LNCAP (cell line): ENCODE measurements around the gene CYP26B1.

Experiments
- TF ChIP-seq, protein P1 (sequence below): fragments of 450-650 bp; IDR thresholded peaks from 2 replicates; pipeline ENCODE4 v1.5.1; 2017; ENCODE audit warnings: mild to moderate bottlenecking

The CYP26B1 gene

DNA sequence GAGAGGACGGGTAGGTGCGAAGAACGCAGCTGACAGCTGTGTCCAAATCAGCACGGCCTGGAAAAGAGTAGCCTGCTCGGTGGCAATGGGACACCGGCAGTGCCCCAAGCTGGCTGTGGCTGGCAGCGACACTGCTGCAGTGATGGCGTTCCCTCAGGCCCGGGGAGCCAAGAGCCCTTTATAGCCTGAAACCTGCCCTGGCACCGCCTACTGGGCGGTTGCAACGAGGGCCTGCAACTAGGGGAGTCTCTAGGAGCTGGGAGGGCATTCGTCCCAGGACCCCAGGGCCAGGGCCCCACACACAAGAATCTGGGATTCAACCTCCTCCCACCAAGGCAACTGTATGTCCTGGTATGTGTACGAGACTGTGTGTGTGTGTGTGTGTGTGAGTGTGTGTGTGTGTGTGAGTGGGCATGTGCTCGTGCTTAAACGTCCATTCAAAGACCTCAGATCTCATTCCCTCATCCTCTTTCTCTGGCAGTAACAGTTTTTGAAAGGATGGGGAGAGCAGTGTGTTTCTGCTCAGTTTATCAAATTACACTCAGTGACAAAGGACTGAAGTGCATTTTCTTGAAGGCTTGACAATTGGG is 6.8 kb upstream of the CYP26B1 start:
- TF ChIP-seq, protein P1, sequence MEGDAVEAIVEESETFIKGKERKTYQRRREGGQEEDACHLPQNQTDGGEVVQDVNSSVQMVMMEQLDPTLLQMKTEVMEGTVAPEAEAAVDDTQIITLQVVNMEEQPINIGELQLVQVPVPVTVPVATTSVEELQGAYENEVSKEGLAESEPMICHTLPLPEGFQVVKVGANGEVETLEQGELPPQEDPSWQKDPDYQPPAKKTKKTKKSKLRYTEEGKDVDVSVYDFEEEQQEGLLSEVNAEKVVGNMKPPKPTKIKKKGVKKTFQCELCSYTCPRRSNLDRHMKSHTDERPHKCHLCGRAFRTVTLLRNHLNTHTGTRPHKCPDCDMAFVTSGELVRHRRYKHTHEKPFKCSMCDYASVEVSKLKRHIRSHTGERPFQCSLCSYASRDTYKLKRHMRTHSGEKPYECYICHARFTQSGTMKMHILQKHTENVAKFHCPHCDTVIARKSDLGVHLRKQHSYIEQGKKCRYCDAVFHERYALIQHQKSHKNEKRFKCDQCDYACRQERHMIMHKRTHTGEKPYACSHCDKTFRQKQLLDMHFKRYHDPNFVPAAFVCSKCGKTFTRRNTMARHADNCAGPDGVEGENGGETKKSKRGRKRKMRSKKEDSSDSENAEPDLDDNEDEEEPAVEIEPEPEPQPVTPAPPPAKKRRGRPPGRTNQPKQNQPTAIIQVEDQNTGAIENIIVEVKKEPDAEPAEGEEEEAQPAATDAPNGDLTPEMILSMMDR = no peak

DNA sequence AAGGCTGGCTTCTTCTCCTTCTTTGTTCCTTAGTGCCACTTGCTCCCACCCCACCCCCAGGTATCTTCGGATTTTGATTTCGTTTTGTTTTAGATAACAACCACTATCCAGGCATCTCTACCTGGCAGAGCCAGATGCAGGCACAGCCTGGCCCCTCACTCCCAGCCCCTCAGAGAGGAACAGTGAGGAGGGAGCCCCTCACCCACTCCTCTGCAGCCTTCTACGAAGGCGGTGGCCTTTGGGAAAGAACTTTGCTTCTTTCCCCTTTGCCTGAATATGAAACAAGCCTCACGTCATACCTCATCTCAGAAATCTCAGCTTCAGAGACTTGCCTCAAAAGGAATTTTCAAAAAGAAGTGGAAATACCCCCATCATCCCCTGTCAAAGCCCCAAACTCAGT is 6.3 kb upstream of the CYP26B1 start:
- TF ChIP-seq, protein P1 = no peak

DNA sequence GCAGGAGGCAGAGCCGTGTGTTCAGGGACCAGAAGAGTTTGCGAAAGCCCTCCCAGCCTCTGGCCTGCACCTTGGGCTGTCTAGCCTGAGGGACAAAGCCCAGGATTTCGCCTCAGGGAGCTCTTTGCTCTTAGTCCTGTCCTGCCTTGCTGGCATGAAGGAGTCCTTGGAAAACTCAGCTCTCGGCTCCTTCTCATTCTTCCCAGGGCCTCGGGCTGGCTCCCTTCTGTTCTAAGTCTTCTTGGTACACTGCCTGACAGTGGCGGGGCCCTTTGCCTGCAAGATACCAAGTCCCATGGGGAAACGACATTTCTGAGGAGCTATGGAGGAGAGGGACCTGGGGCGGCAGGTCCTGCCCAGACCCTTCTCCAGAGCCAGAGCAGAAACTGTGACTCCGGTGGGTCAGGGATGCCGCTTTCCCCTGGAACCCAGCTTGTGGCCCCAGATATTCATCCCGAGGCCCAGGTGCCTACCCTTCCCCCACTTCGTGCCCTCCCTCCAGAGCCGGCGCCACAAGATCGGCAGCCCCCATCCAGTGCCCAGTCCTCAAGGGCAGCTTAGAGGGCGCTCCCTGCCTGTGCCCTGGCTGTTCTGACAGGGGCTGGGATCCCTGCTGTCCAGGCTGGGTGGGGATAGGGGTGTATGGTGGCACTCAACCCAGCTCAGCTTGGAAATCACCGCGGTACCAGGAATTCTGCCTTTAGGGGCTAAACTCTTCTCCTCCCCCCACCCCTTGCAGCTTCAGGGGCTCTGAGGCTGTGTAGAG is 5.5 kb upstream of the CYP26B1 start:
- TF ChIP-seq, protein P1 = no peak

DNA sequence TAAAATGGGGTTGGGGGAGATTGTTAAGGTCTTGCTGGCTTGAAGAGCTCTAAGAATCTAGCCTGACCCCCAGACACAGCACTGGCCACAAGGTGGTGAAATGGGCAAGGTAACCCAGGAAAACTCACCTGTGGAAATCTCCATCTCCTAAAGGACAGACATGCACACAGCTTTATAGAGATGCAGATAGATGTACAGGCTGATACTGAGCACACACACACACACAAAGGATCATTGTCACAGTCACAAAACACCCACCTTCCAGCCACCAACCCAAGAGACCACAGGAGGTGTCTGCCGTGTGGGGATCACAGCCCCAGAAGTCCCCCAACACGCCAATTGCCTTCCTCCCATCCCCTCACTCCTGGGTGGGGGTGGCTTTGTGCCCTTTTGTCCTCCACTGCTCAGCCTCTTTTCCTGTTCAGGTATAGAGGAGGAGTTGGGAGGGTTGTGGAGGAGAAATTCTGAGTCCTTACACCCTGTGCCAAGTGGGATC is 3.2 kb upstream of the CYP26B1 start:
- TF ChIP-seq, protein P1 = no peak

DNA sequence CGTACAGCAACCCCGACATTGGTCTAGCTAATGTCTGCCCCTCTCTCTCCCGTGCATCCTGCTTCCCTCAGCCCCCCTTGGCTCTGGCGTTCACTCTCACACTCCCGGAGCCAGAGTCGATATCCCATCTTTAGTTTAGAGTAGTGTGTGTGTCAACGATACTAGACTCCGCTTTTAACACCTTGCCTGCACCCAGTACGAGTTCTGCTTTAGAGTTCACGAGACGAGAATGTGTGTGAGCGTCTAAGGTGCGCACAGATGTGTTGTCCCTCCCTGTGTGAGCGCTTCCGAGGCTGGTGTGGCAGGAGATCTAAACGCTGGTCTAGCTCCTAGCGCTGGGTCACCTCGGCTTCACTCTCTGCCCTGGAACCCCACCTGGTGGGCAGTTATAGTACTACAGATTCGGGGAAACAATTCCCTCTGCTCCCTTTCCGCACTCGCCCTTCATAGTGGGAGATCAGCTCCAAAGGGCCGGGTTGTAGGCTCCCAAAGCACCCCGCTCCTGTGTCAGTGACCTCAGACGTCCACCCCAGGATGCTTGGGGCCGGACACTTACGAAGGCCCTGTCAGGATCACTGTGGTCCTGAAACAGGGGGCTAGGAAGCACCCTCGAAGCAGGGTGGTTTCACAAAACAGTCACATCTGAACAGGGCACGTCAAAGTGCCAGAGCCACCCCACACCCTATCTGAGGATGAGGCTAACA is 2.6 kb upstream of the CYP26B1 start:
- TF ChIP-seq, protein P1 = peak; percentile 51

DNA sequence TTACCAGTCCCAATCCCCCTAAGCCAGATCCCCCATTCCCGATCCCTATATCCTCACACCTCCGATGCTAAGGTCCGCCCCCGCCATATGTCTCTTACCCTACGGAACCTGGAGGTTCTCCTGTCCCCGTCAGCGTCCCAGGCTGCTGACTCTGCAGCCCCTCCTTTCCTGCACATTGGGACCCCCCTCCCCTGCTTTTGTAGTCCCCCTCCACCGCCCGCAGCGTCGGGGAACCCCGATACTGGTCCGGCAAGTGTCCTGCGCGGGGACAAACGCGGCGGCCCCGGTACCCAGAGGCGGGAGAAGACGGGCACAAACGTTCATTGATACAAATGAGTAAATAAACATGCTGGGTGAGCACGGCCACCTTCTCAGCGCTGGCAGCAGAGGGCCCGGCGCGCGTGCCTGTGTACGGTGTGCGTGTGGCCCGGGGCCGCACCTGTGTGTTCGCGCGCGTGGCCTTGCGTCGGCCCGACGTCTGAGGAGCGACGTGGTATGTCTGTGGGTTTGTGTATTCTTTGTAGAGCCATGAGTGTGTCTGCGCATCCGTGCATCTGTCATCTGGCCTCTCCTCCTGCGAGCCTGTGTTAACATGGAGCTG is 2.0 kb upstream of the CYP26B1 start:
- TF ChIP-seq, protein P1 = no peak

DNA sequence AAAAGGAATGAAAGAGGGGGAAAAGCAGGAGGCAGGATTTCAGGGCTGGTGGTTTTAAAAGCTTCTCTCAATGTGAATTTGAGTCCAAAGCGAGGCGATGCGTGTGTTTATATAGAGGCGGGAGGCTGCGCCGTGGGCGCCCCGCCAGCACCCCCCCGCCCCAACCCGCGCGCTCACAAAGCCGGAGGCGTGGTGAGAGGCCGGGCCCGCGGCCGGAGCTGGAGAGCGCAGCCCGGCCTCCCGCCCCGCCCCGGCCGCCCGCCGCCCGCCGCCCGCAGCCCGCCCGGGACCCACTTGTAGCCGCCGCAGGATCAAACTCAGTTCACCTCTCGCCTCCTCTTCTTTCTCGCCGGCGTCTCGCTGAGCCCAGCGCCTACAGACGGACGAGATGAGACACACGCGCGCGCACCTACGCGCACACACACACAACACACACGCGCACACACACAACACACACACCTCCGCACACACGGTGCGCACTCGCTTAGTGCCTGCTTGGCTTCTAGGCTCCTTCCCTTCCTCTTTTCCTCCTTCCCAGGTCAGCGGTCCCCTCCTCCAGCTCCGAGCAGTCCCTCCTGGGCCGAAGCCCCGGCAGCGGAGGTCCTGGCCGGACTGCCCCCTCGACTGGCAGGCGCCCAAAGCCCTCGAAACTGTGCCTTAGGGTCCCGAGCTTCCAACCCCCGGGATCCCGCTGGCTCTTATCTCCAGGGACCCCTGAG is 1.3 kb upstream of the CYP26B1 start:
- TF ChIP-seq, protein P1 = no peak
